SK-N-SH (cell line): Measurements from ENCODE around the gene CLMP. TPM values are rescaled to one million over a fixed set of nuclear protein-coding genes. Genes with fewer than 3 reads are reported as not detected.

Source experiments
- CTCF ChIA-PET: fragments of 300-600, 350-600 bp; formaldehyde crosslinking; extraction: SDS; loops from one replicate; lab custom pipeline; 2021; lab: Yijun Ruan, JAX
- POLR2A ChIA-PET: fragments of 350-600 bp; sonication (Branson Sonifier 250); formaldehyde crosslinking; extraction: SDS; loops from one replicate; lab custom pipeline; 2020; ENCODE audit warnings: antibody characterized with exemption, inconsistent platforms; lab: Yijun Ruan, JAX
- DNase-seq: peaks from one replicate; pipeline ENCODE4 v3.0.0; 2012
- H2AFZ ChIP-seq: fragments of 200-600 bp; sonication (generic); 2 replicates; pipeline ENCODE4 v1.8.1; 2016; ENCODE audit warnings: antibody characterized with exemption, mild to moderate bottlenecking, low read depth
- H3F3A ChIP-seq: fragments of 200-600 bp; sonication (generic); replicated peaks from 2 replicates; pipeline ENCODE3; 2016; ENCODE audit warnings: antibody characterized with exemption, mild to moderate bottlenecking; ENCODE audit not compliant: insufficient read depth
- H3K27ac ChIP-seq, 2 experiments: fragments of 200-500 bp in 1 of 2; fragments of 200-600 bp in 1 of 2; sonication (Bioruptor generic) in 1 of 2; sonication (generic), shearing (Covaris generic) in 1 of 2; 2 replicates each; pipeline versions ENCODE4 v1.5.1 to v1.6.1; 2014 to 2016; ENCODE audit warnings: low read depth in 2 of 2, inconsistent platforms in 1 of 2, low read length in 1 of 2, mild to moderate bottlenecking in 1 of 2, mixed read lengths in 1 of 2
- H3K27me3 ChIP-seq: fragments of 200-600 bp; sonication (generic), shearing (Covaris generic); 2 replicates; pipeline ENCODE4 v1.6.1; 2016; ENCODE audit warnings: mixed run types; ENCODE audit not compliant: insufficient read depth
- H3K36me3 ChIP-seq, 2 experiments: fragments of 200-500 bp in 1 of 2; fragments of 200-600 bp in 1 of 2; sonication (Bioruptor generic) in 1 of 2; sonication (generic) in 1 of 2; replicated peaks in 1 of 2; 2 replicates each; pipeline versions ENCODE3 to v1.5.1; 2014 to 2016; ENCODE audit warnings: low read length in 1 of 2, mild to moderate bottlenecking in 1 of 2; ENCODE audit not compliant: insufficient read depth in 2 of 2, control insufficient read depth in 1 of 2
- H3K4me1 ChIP-seq, 2 experiments: fragments of 200-500 bp in 1 of 2; fragments of 200-600 bp in 1 of 2; sonication (Bioruptor generic) in 1 of 2; sonication (generic), shearing (Covaris generic) in 1 of 2; 2 replicates each; pipeline versions ENCODE4 v1.5.1 to v1.6.1; 2014 to 2016; ENCODE audit warnings: low read depth in 1 of 2, low read length in 1 of 2, mixed run types in 1 of 2; ENCODE audit not compliant: insufficient read depth in 2 of 2, control insufficient read depth in 1 of 2
- H3K4me2 ChIP-seq: fragments of 200-600 bp; sonication (generic), shearing (Covaris generic); 2 replicates; pipeline ENCODE4 v1.6.1; 2017; ENCODE audit warnings: mixed run types
- H3K4me3 ChIP-seq, 2 experiments: fragments of 200-500 bp in 1 of 2; fragments of 200-600 bp in 1 of 2; sonication (Bioruptor generic) in 1 of 2; sonication (generic), shearing (Covaris generic) in 1 of 2; 2 replicates each; pipeline versions ENCODE4 v1.5.1 to v1.8.1; 2014 to 2016; ENCODE audit warnings: low read depth in 2 of 2, inconsistent platforms in 1 of 2, low read length in 1 of 2, mild to moderate bottlenecking in 1 of 2, mixed read lengths in 1 of 2, moderate library complexity in 1 of 2
- H3K79me2 ChIP-seq: fragments of 200-600 bp; sonication (generic); 2 replicates; pipeline ENCODE4 v1.8.1; 2017; ENCODE audit warnings: mild to moderate bottlenecking; ENCODE audit not compliant: insufficient read depth
- H3K9ac ChIP-seq: fragments of 200-600 bp; sonication (generic); 2 replicates; pipeline ENCODE4 v1.6.1; 2017; ENCODE audit warnings: mixed run types
- H3K9me2 ChIP-seq: fragments of 200-600 bp; sonication (generic); 2 replicates; pipeline ENCODE4 v1.6.1; 2017; ENCODE audit warnings: mixed run types
- H3K9me3 ChIP-seq: fragments of 200-600 bp; sonication (generic); 2 replicates; pipeline ENCODE4 v1.6.1; 2017; ENCODE audit warnings: mixed run types, mild to moderate bottlenecking, moderate library complexity
- H4K20me1 ChIP-seq: fragments of 200-600 bp; sonication (generic); 2 replicates; pipeline ENCODE4 v1.6.1; 2017; ENCODE audit warnings: mild to moderate bottlenecking, mixed run types; ENCODE audit not compliant: insufficient read depth
- FOSL2 ChIP-seq: IDR thresholded peaks from 2 replicates; pipeline ENCODE4 v1.4.0; 2012; ENCODE audit warnings: low read depth, mild to moderate bottlenecking, moderate library complexity, borderline replicate concordance
- FOXJ3 ChIP-seq: sonication (generic); formaldehyde crosslinking; IDR thresholded peaks from 2 replicates; pipeline ENCODE4 v1.5.1; 2020; ENCODE audit warnings: mild to moderate bottlenecking, missing genetic modification reagents
- GATA2 ChIP-seq: sonication (generic); formaldehyde crosslinking; IDR thresholded peaks from 2 replicates; pipeline ENCODE4 v1.5.0; 2020; ENCODE audit warnings: mild to moderate bottlenecking, missing genetic modification reagents
- MEF2A ChIP-seq: IDR thresholded peaks from 2 replicates; pipeline ENCODE4 v1.4.0; 2012; ENCODE audit warnings: low read depth, borderline replicate concordance
- MXI1 ChIP-seq: IDR thresholded peaks from 2 replicates; pipeline ENCODE4 v1.6.1; 2012; ENCODE audit warnings: mild to moderate bottlenecking, low read depth, low read length, improper control_type of control experiment
- POLR2AphosphoS5 ChIP-seq: IDR thresholded peaks from 2 replicates; pipeline ENCODE4 v1.6.1; 2012; ENCODE audit warnings: low read depth, low read length
- RCOR1 ChIP-seq: fragments of 150-350 bp; IDR thresholded peaks from 2 replicates; pipeline ENCODE4 v1.6.1; 2017; ENCODE audit warnings: antibody characterized with exemption, low read length
- TCF12 ChIP-seq: IDR thresholded peaks from 2 replicates; pipeline ENCODE4 v1.4.0; 2012
- USF1 ChIP-seq: IDR thresholded peaks from 2 replicates; pipeline ENCODE4 v1.4.0; 2012; ENCODE audit warnings: low read depth, borderline replicate concordance
- WGBS: methylation state at CpG from one replicate; pipeline ENCODE4 v1.1.6; 2017; ENCODE audit warnings: low lambda C conversion rate; 5-methylcytosine and 5-hydroxymethylcytosine counted together
- polyA plus RNA-seq, 3 experiments: library from polyadenylated mRNA; depleted of rRNA; stranded (reverse); fragments of >200 nt; gene quantifications; 2 replicates each; pipeline ENCODE4 v1.2.3, GENCODE V29; 2012
- TF ChIP-seq, protein P1 (sequence below): IDR thresholded peaks from 2 replicates; pipeline ENCODE4; 2012
- TF ChIP-seq, protein P2 (sequence below): IDR thresholded peaks from 2 replicates; pipeline ENCODE4 v1.6.1; 2012; ENCODE audit warnings: mild to moderate bottlenecking, low read depth, low read length, moderate library complexity

The CLMP gene
- polyA plus RNA-seq, 1 of the 3 experiments (the other 2 are of a cell fraction), result 61.9 TPM

DNA sequence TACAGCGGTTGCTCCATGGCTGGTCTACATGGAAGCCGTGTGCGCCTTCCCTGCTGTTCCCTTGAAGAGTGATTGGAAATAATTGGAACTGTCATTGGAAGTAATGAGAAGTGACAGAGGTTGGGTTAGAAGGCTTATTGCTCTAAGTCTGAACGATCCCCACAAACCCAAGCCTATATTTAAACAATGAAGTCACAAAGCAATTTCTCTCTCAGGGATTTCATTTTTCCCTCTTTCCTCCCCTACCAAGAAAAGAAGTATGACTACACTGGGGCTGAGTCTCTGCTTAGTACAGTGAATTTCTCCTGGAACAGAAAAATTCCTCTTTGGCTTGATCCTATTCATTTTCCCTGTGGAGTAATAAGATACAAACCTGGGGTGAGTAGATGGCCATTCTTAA lies 7.8 kb downstream of the CLMP start:
- Histone ChIP-seq H3K4me3 (0 out of 4 replicates have a peak overlapping the region, but pooled peaks of 1 of the 2 experiments have one; percentile 41), H3K9ac (peak overlapping the region; percentile 68), H3K9me2 (no peaks in the 10 kb centered on the region), H3K27ac (peak overlapping the region; percentile 17 to 95), H3K9me3 (no peaks in the 10 kb centered on the region), H3K4me1 (peaks cover 22 to 66% of the 10 kb centered on the region in 2 experiments), H3F3A (peaks cover 36% of the 10 kb centered on the region), H3K36me3 (peaks cover 20 to 22% of the 10 kb centered on the region in 2 experiments), H3K79me2 (peaks cover 85% of the 10 kb centered on the region), H3K4me2 (peak overlapping the region; percentile 74), H3K27me3 (no peaks in the 10 kb centered on the region), H4K20me1 (no peaks in the 10 kb centered on the region), H2AFZ (no peak overlapping the region)
- 88% methylated on average over 4 of the region's 4 CpGs for WGBS
- ChIA-PET POLR2A (interaction anchor here (1.1 kb wide), 1 partner anchor 50 kb away, joined by 4 read pairs; no protein-coding TSS in a partner anchor), CTCF (interaction anchor here (0.8 to 1.5 kb wide), 3 partner anchors 52 to 76 kb away, joined by 3 to 4 read pairs (median 3); no protein-coding TSS in a partner anchor)
- TF ChIP-seq, protein P1, sequence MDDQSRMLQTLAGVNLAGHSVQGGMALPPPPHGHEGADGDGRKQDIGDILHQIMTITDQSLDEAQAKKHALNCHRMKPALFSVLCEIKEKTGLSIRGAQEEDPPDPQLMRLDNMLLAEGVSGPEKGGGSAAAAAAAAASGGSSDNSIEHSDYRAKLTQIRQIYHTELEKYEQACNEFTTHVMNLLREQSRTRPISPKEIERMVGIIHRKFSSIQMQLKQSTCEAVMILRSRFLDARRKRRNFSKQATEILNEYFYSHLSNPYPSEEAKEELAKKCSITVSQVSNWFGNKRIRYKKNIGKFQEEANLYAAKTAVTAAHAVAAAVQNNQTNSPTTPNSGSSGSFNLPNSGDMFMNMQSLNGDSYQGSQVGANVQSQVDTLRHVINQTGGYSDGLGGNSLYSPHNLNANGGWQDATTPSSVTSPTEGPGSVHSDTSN, result peak; percentile 32; the same call in 1 of the 2 replicates
- TF ChIP-seq, protein P2, sequence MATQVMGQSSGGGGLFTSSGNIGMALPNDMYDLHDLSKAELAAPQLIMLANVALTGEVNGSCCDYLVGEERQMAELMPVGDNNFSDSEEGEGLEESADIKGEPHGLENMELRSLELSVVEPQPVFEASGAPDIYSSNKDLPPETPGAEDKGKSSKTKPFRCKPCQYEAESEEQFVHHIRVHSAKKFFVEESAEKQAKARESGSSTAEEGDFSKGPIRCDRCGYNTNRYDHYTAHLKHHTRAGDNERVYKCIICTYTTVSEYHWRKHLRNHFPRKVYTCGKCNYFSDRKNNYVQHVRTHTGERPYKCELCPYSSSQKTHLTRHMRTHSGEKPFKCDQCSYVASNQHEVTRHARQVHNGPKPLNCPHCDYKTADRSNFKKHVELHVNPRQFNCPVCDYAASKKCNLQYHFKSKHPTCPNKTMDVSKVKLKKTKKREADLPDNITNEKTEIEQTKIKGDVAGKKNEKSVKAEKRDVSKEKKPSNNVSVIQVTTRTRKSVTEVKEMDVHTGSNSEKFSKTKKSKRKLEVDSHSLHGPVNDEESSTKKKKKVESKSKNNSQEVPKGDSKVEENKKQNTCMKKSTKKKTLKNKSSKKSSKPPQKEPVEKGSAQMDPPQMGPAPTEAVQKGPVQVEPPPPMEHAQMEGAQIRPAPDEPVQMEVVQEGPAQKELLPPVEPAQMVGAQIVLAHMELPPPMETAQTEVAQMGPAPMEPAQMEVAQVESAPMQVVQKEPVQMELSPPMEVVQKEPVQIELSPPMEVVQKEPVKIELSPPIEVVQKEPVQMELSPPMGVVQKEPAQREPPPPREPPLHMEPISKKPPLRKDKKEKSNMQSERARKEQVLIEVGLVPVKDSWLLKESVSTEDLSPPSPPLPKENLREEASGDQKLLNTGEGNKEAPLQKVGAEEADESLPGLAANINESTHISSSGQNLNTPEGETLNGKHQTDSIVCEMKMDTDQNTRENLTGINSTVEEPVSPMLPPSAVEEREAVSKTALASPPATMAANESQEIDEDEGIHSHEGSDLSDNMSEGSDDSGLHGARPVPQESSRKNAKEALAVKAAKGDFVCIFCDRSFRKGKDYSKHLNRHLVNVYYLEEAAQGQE, result no peak
- no peak for DNase-seq

DNA sequence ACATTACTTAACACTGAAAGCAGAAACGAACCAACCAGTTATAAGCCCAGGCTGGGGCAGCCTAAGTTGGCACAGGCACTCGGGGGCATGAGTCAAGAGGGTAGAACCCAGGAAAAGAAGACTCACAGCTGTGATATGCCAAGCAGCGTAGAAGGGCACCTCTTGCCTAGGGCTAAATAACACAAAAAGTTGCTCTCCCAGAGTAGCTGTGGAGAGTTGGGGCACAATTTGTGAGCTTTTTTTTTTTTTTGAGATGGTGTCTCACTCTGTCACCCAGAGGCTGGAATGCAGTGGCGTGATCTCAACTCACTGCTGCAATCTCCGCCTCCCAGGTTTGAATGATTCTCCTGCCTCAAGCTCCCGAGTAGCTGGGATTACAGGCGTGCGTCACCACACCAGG lies 8.8 kb downstream of the CLMP start:
- Histone ChIP-seq H3K79me2 (peaks cover 85% of the 10 kb centered on the region), H3K4me1 (peaks cover 21 to 66% of the 10 kb centered on the region in 2 experiments), H3K9ac (no peak overlapping the region), H3K27ac (peak overlapping the region in 1 of 2 experiments; percentile 95; a peak in 2 of 4 replicates), H3K9me2 (no peaks in the 10 kb centered on the region), H4K20me1 (no peaks in the 10 kb centered on the region), H3K27me3 (no peaks in the 10 kb centered on the region), H3K9me3 (no peaks in the 10 kb centered on the region), H3K4me2 (0 out of 2 replicates have a peak overlapping the region, but pooled peaks have one; percentile 74), H2AFZ (no peak overlapping the region), H3K36me3 (peaks cover 11 to 18% of the 10 kb centered on the region in 2 experiments), H3F3A (peaks cover 36% of the 10 kb centered on the region), H3K4me3 (no peak overlapping the region)
- no peak for DNase-seq
- WGBS, result 71% methylated on average over 8 of the region's 8 CpGs
- CTCF ChIA-PET, result interaction anchor here (0.8 to 2.2 kb wide), 4 partner anchors 12 to 75 kb away, joined by 3 to 6 read pairs (median 4); no protein-coding TSS in a partner anchor
- TF ChIP-seq, protein P2, result no peak
- no peak for TF ChIP-seq MEF2A
- no peak for TF ChIP-seq RCOR1
- TF ChIP-seq, protein P1, result 0 out of 2 replicates have a peak, but pooled peaks have one; percentile 6
- peak; percentile 30; the same call in 1 of the 2 replicates for TF ChIP-seq FOSL2
- TF ChIP-seq MXI1, result no peak
- TF ChIP-seq TCF12, result 0 out of 2 replicates have a peak, but pooled peaks have one; percentile 5
- TF ChIP-seq FOXJ3 (CRISPR knock-in tag), result no peak
- TF ChIP-seq POLR2AphosphoS5, result no peak
- no peak for TF ChIP-seq USF1
- TF ChIP-seq GATA2 (CRISPR knock-in tag), result no peak
- POLR2A ChIA-PET, result no interaction called here
